ENCODE measurements around the gene WNT5B. TPM values are rescaled to one million over a fixed set of nuclear protein-coding genes. Genes with fewer than 3 reads are reported as not detected.

WNT5B gene
- total RNA-seq, 1 donor: 1.1 TPM

DNA sequence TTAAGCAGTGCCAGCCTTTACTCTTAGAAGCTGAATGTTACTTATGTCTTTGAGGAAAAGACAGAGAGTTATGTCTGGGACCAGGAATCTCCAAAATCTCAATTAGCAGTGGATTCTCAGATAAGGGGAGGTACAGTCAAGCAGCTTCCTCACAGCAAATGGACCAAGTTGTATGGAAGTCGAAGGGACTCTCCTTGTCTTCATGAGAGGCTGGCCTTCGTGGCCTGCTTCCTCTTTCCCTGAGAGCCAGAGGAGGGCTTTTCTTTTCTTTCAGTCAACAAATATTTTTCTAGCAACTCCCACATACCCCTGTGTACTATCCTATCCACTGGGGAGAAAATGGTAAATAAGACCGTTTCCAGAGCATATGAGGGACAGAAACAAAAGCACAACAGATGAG is 6.6 kb upstream of the WNT5B start:
- no peak for DNase-seq (ENCODE audit: low read depth in 2 of 3, low spot score in 2 of 3)

- peak in 2 of 3 donors; percentile 41 to 46 for DNase-seq (ENCODE audit: low read depth in 2 of 3, low spot score in 2 of 3)
Measured at GRCh38 chr12:1629338-1630132, 504 bp downstream of the WNT5B start.

GRCh38 chr12:1630133-1630826 is 1.2 kb downstream of the WNT5B start:
- DNase-seq (ENCODE audit: low read depth in 2 of 3, low spot score in 2 of 3): peak in 2 of 3 donors; percentile 40 to 47

- no peak for DNase-seq (ENCODE audit: low read depth in 2 of 3, low spot score in 2 of 3)
Measured at GRCh38 chr12:1630827-1631591, 2.0 kb downstream of the WNT5B start.

GRCh38 chr12:1632702-1633101 is 3.7 kb downstream of the WNT5B start:
- no peak for DNase-seq (ENCODE audit: low read depth in 2 of 3, low spot score in 2 of 3)

- DNase-seq (ENCODE audit: low read depth in 2 of 3, low spot score in 2 of 3): no peak
Measured at GRCh38 chr12:1633459-1633858, 4.4 kb downstream of the WNT5B start.

DNA sequence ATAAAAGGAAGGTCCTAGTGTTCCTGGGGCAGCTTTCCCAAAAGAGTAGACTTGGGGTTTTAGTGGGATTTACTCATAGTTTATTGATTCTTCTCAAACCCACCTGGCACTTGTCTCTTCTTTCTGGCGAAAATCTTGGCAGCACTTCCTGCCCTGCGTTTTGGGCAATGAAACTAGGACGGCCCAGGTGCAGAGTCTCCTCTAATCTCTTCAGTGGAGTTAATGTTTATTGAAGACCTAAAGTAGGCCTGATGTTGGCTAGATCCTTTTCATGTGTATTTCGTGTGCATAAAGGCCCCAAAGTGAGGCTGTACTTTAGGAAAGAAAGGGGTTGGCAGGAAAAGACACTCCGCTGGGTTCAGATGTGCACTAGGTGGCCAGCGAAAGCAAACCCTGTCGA is 5.1 kb downstream of the WNT5B start:
- no peak for DNase-seq (ENCODE audit: low read depth in 2 of 3, low spot score in 2 of 3)

DNA sequence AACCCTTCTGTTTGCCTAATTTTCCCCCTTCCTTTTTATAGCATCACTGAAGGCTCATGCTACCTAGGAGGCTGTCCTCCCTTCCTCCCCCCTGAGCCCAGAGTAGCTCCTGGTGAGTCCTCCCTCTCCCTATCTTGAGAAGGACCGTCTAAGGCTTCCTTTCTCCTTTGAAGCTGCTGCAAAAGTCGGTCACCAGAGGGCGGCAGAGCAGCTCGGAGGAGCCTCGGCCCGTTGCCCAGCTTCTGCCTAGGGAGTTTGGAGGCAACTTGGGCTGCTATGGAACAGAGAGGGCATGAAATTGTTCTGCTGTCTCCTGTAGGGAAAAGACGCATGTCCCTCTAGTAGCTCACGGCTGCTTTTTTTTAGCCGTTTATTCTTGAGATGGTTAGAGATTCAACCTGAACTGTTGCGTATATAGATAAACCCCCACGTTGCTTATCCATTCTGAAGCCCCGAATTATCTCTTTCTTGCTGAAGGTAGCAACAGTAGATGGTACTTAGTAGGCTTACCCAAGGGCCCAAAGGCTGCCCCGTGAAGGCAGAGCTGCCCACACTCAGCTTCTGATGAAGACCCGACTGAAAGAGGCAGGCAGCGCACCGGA is 5.7 kb downstream of the WNT5B start:
- peak in 2 of 3 donors; percentile 55 to 78 for DNase-seq (ENCODE audit: low read depth in 2 of 3, low spot score in 2 of 3)

DNA sequence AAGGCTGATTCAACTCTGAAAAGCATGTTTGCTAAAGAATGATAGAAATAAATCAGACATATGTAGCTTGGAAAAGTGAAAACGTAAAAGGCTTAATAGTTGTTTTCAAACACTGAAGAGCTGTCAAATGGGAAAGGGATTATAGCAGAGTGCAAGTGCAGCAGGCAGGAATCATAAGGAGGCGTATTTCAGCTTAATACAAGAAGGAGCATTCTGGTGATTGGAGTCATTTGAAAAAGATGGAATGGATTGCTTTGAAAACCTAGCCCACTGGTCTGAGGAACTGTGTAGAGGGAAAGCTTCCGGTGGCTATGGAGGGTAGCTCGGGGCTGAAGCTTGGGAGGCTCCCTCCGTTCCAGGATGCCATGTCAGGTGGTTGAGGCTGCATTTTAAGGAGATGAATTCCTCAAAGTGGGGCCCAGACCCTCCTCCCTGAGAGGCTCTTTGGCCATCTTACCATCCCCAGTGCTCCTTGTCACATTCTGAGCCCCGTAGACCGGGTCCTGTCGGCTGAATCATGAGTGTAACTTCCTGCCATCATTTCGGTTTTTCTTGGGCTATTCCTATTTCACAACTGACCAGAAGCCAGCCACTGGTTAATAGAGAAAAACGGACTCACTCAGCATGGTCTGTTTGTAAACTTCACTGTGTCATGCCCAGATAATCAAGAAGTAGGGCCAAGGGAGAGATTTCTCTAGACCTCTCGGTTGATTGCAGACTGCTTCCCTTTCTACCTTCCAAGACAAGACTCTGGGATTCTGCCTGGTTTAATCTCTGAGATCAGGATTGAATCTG is 6.5 kb downstream of the WNT5B start:
- DNase-seq (ENCODE audit: low read depth in 2 of 3, low spot score in 2 of 3): no peak

- DNase-seq (ENCODE audit: low read depth in 2 of 3, low spot score in 2 of 3): no peak
Measured at GRCh38 chr12:1638203-1638602, 9.2 kb downstream of the WNT5B start.

DNA sequence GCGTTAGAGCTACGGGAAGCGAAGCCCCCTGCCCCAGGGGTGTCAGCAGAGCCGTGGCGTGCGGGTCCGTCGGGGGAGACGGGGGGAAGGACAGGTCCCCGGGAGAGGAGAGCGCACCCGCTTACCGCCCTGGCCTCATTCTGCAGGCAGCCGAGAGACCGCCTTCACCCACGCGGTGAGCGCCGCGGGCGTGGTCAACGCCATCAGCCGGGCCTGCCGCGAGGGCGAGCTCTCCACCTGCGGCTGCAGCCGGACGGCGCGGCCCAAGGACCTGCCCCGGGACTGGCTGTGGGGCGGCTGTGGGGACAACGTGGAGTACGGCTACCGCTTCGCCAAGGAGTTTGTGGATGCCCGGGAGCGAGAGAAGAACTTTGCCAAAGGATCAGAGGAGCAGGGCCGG is 10.5 kb downstream of the WNT5B start:
- no peak for DNase-seq (ENCODE audit: low read depth in 2 of 3, low spot score in 2 of 3)

DNA sequence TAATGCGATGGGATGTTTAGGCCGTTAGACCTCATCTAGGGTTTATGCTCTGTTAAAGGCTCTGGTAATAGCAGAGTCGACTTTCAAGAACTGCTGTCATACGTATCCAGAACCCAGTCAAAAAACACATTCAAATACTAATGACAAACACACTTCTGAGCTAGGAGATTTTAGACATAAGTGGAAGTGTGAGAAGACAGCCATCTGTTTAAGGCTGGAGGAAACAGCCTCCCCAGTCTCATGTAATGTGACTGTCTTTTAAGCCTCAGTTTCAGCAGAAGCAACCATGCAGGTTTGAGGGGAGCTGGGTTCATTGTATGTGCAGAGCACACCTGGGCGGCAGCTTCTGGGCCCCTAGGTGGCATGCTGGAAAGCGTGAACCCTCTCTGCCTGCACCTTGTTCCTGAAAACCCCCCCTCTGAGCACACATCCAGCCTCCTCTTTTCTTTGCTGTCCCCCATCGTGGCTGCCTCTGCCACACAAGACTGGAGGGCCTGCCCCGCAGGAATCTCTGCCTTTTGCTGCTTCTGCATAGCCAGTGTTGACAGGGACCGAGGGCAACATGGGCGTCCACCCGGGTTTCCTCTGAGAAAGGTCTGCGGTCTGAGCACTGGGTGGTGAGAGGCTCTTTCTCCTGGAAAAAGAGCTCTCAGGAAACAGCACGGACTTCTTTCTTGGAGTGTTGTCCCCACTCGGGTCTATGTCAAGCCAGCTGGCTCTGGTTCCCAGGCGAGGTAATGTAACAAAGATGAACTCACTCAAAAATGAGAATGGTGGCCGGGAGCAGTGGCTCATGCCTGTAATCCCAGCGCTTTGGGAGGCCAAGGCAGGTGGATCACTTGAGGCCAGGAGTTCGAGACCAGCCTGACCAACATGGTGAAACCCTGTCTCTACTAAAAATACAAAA is 11.6 kb downstream of the WNT5B start:
- no peak for DNase-seq (ENCODE audit: low read depth in 2 of 3, low spot score in 2 of 3)

DNA sequence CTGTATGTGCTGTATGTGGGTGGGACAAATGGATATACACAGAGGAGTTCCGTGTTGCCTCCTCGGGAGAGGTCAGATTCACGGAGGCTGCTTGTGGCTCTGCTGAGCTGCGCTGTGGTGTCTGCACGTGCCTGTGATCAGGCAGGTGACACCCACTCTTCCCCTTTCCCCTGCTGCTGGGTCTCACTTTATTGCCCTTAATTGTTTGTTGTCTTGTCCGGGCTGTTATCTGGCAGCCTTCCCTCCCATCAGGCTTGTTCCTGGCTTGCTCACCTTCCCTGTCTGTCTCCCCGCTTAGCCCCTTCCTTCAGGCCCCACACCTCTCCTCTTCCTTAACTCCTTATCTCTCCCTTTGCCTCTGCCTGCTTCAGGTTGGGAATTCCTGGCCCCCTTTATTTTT is 13.5 kb downstream of the WNT5B start:
- DNase-seq (ENCODE audit: low read depth in 2 of 3, low spot score in 2 of 3): no peak

GRCh38 chr12:1643043-1643442 is 14.0 kb downstream of the WNT5B start:
- DNase-seq (ENCODE audit: low read depth in 2 of 3, low spot score in 2 of 3): no peak

DNA sequence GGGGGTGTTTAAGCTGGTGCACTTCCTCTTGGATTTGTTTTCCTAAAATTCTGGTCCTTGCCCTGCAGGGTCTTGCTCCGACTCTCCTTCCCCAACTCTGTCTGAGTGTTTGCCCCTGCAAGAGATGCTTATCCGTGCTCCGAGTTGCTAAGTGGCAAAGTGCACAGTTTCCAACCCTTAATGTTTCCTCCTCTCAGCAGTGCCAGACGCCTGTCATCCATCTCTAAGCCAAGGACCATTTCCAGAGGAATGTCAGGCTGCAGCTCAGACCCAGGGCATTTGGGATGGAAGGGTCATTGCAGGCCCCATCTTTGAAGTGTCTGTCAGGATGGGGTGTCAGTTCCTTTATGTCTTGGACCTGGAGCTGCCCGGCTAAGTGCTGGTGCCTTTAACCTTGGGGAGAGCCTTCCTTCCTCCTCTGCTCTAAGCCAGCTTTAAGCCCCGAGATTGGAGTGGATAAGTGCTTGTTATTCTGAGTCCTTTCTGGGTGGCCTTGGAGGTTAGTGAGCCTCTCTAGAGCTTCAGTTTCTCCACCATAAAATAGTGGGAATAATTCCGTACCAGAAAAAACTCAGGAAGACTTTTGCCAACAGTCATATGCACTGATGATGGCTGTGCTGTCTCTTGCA is 15.0 kb downstream of the WNT5B start:
- no peak for DNase-seq (ENCODE audit: low read depth in 2 of 3, low spot score in 2 of 3)

DNA sequence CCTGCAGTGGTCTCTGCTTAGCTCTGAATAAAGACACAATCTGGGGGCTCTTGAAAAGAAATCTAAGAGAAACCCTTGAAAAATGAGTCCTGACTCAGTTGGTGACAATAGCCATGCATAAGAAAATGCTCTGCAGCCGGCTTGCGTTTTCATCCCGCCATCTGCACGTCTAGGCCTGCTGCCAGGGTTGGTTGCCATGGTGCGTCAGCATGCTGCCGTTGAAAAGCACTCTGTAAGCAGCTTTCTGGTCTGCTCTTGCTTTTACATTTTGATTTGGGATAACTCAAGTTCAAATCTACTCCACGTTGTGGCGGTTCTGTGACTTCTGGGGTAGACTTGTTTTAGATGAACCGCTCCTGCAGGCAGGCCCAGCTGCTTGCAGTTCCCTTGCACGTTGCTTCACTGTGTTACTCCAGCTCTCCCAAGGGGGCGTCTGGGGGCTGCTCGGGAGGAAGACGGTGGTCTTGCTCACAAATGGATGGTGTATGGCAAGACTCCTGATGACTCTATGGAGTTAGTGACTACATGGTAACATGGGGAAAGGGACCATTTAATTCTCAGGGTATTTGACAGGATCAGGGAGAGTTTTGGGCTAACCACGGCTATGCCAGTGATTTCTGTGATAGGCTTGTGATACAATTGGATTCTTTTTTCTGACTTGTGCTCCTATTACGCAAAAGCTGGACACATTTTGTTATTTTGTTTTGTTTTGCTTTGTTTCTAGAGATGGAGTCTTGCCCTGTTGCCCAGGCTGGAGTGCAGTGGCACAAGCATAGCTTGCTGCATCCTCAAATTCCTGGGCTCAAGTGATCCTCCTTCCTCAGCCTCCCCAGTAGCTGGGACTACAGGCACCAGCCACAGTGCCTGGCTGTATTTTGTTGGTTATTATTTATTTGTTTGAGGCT is 15.8 kb downstream of the WNT5B start:
- DNase-seq (ENCODE audit: low read depth in 2 of 3, low spot score in 2 of 3): peak in 1 of 3 donors; percentile 59

DNA sequence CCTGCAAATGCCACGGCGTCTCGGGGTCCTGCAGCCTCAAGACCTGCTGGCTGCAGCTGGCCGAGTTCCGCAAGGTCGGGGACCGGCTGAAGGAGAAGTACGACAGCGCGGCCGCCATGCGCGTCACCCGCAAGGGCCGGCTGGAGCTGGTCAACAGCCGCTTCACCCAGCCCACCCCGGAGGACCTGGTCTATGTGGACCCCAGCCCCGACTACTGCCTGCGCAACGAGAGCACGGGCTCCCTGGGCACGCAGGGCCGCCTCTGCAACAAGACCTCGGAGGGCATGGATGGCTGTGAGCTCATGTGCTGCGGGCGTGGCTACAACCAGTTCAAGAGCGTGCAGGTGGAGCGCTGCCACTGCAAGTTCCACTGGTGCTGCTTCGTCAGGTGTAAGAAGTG is 16.8 kb downstream of the WNT5B start:
- DNase-seq (ENCODE audit: low read depth in 2 of 3, low spot score in 2 of 3): no peak

All from hematopoietic multipotent progenitor cell (in vitro differentiated cells).